GM12892 (cell line): ENCODE results near the gene SAMD4A.

Experiments
- POLR2A ChIP-seq: IDR thresholded peaks from 2 replicates; pipeline ENCODE4 v1.6.1; 2011; ENCODE audit warnings: low read depth, low read length, control low read depth
- POLR2AphosphoS5 ChIP-seq: IDR thresholded peaks from 2 replicates; pipeline ENCODE4 v1.6.1; 2011; ENCODE audit warnings: low read depth, low read length, control low read depth
- TAF1 ChIP-seq: IDR thresholded peaks from 2 replicates; pipeline ENCODE4 v1.6.1; 2011; ENCODE audit warnings: low read depth, mild to moderate bottlenecking, control low read depth, low read length, borderline replicate concordance

- no peak for TF ChIP-seq POLR2A
- no peak for TF ChIP-seq POLR2AphosphoS5
- TF ChIP-seq TAF1 = no peak
Observed at GRCh38 chr14:54698966-54699530, 132.1 kb downstream of the SAMD4A start.
